SK-N-SH (cell line): ENCODE measurements around the gene ST6GALNAC1. TPM values are rescaled to one million over a fixed set of nuclear protein-coding genes. Genes with fewer than 3 reads are reported as not detected.

Experiments
- CTCF ChIA-PET: fragments of 300-600, 350-600 bp; formaldehyde crosslinking; extraction: SDS; loops from one replicate; lab custom pipeline; 2021; lab: Yijun Ruan, JAX
- POLR2A ChIA-PET: fragments of 350-600 bp; sonication (Branson Sonifier 250); formaldehyde crosslinking; extraction: SDS; loops from one replicate; lab custom pipeline; 2020; ENCODE audit warnings: antibody characterized with exemption, inconsistent platforms; lab: Yijun Ruan, JAX
- DNase-seq: peaks from one replicate; pipeline ENCODE4 v3.0.0; 2012
- H2AFZ ChIP-seq: fragments of 200-600 bp; sonication (generic); 2 replicates; pipeline ENCODE4 v1.8.1; 2016; ENCODE audit warnings: antibody characterized with exemption, mild to moderate bottlenecking, low read depth
- H3F3A ChIP-seq: fragments of 200-600 bp; sonication (generic); replicated peaks from 2 replicates; pipeline ENCODE3; 2016; ENCODE audit warnings: antibody characterized with exemption, mild to moderate bottlenecking; ENCODE audit not compliant: insufficient read depth
- H3K27ac ChIP-seq, 2 experiments: fragments of 200-500 bp in 1 of 2; fragments of 200-600 bp in 1 of 2; sonication (Bioruptor generic) in 1 of 2; sonication (generic), shearing (Covaris generic) in 1 of 2; 2 replicates each; pipeline versions ENCODE4 v1.5.1 to v1.6.1; 2014 to 2016; ENCODE audit warnings: low read depth in 2 of 2, inconsistent platforms in 1 of 2, low read length in 1 of 2, mild to moderate bottlenecking in 1 of 2, mixed read lengths in 1 of 2
- H3K27me3 ChIP-seq: fragments of 200-600 bp; sonication (generic), shearing (Covaris generic); 2 replicates; pipeline ENCODE4 v1.6.1; 2016; ENCODE audit warnings: mixed run types; ENCODE audit not compliant: insufficient read depth
- H3K36me3 ChIP-seq, 2 experiments: fragments of 200-500 bp in 1 of 2; fragments of 200-600 bp in 1 of 2; sonication (Bioruptor generic) in 1 of 2; sonication (generic) in 1 of 2; replicated peaks in 1 of 2; 2 replicates each; pipeline versions ENCODE3 to v1.5.1; 2014 to 2016; ENCODE audit warnings: low read length in 1 of 2, mild to moderate bottlenecking in 1 of 2; ENCODE audit not compliant: insufficient read depth in 2 of 2, control insufficient read depth in 1 of 2
- H3K4me1 ChIP-seq, 2 experiments: fragments of 200-500 bp in 1 of 2; fragments of 200-600 bp in 1 of 2; sonication (Bioruptor generic) in 1 of 2; sonication (generic), shearing (Covaris generic) in 1 of 2; 2 replicates each; pipeline versions ENCODE4 v1.5.1 to v1.6.1; 2014 to 2016; ENCODE audit warnings: low read depth in 1 of 2, low read length in 1 of 2, mixed run types in 1 of 2; ENCODE audit not compliant: insufficient read depth in 2 of 2, control insufficient read depth in 1 of 2
- H3K4me2 ChIP-seq: fragments of 200-600 bp; sonication (generic), shearing (Covaris generic); 2 replicates; pipeline ENCODE4 v1.6.1; 2017; ENCODE audit warnings: mixed run types
- H3K4me3 ChIP-seq, 2 experiments: fragments of 200-500 bp in 1 of 2; fragments of 200-600 bp in 1 of 2; sonication (Bioruptor generic) in 1 of 2; sonication (generic), shearing (Covaris generic) in 1 of 2; 2 replicates each; pipeline versions ENCODE4 v1.5.1 to v1.8.1; 2014 to 2016; ENCODE audit warnings: low read depth in 2 of 2, inconsistent platforms in 1 of 2, low read length in 1 of 2, mild to moderate bottlenecking in 1 of 2, mixed read lengths in 1 of 2, moderate library complexity in 1 of 2
- H3K79me2 ChIP-seq: fragments of 200-600 bp; sonication (generic); 2 replicates; pipeline ENCODE4 v1.8.1; 2017; ENCODE audit warnings: mild to moderate bottlenecking; ENCODE audit not compliant: insufficient read depth
- H3K9ac ChIP-seq: fragments of 200-600 bp; sonication (generic); 2 replicates; pipeline ENCODE4 v1.6.1; 2017; ENCODE audit warnings: mixed run types
- H3K9me2 ChIP-seq: fragments of 200-600 bp; sonication (generic); 2 replicates; pipeline ENCODE4 v1.6.1; 2017; ENCODE audit warnings: mixed run types
- H3K9me3 ChIP-seq: fragments of 200-600 bp; sonication (generic); 2 replicates; pipeline ENCODE4 v1.6.1; 2017; ENCODE audit warnings: mixed run types, mild to moderate bottlenecking, moderate library complexity
- H4K20me1 ChIP-seq: fragments of 200-600 bp; sonication (generic); 2 replicates; pipeline ENCODE4 v1.6.1; 2017; ENCODE audit warnings: mild to moderate bottlenecking, mixed run types; ENCODE audit not compliant: insufficient read depth
- EP300 ChIP-seq, 2 experiments: IDR thresholded peaks; 2 replicates each; pipeline versions ENCODE4 v1.4.0 to v1.6.1; 2012; ENCODE audit warnings: borderline replicate concordance in 1 of 2, low read depth in 1 of 2, low read length in 1 of 2
- FOXM1 ChIP-seq: IDR thresholded peaks from 2 replicates; pipeline ENCODE4 v1.4.0; 2012; ENCODE audit warnings: low read depth, mild to moderate bottlenecking
- GABPA ChIP-seq: IDR thresholded peaks from 2 replicates; pipeline ENCODE4 v1.4.0; 2012; ENCODE audit warnings: low read depth, mild to moderate bottlenecking
- MEF2A ChIP-seq: IDR thresholded peaks from 2 replicates; pipeline ENCODE4 v1.4.0; 2012; ENCODE audit warnings: low read depth, borderline replicate concordance
- NRF1 ChIP-seq: IDR thresholded peaks from 2 replicates; pipeline ENCODE4 v1.6.1; 2012; ENCODE audit warnings: low read depth, mild to moderate bottlenecking, low read length
- RCOR1 ChIP-seq: fragments of 150-350 bp; IDR thresholded peaks from 2 replicates; pipeline ENCODE4 v1.6.1; 2017; ENCODE audit warnings: antibody characterized with exemption, low read length
- RXRA ChIP-seq: IDR thresholded peaks from 2 replicates; pipeline ENCODE4 v1.4.0; 2012; ENCODE audit warnings: low read depth, mild to moderate bottlenecking, borderline replicate concordance
- SMC3 ChIP-seq: IDR thresholded peaks from 2 replicates; pipeline ENCODE4 v1.6.1; 2012; ENCODE audit warnings: low read depth, low read length, improper control_type of control experiment
- TEAD4 ChIP-seq: IDR thresholded peaks from 2 replicates; pipeline ENCODE4 v1.4.0; 2012; ENCODE audit warnings: mild to moderate bottlenecking, borderline replicate concordance; ENCODE audit not compliant: insufficient read depth
- YY1 ChIP-seq: IDR thresholded peaks from 2 replicates; pipeline ENCODE4 v1.4.0; 2012; ENCODE audit warnings: low read depth, mild to moderate bottlenecking
- WGBS: methylation state at CpG from one replicate; pipeline ENCODE4 v1.1.6; 2017; ENCODE audit warnings: low lambda C conversion rate; 5-methylcytosine and 5-hydroxymethylcytosine counted together
- polyA plus RNA-seq, 3 experiments: library from polyadenylated mRNA; depleted of rRNA; stranded (reverse); fragments of >200 nt; gene quantifications; 2 replicates each; pipeline ENCODE4 v1.2.3, GENCODE V29; 2012
- TF ChIP-seq, protein P1 (sequence below): fragments of 150-350 bp; IDR thresholded peaks from 2 replicates; pipeline ENCODE4 v1.6.1; 2017; ENCODE audit warnings: antibody characterized with exemption, low read length, low read depth, borderline replicate concordance
- TF ChIP-seq, protein P2 (sequence below): IDR thresholded peaks from 2 replicates; pipeline ENCODE4 v1.4.0; 2012; ENCODE audit warnings: low read depth, borderline replicate concordance
- TF ChIP-seq, protein P3 (sequence below): IDR thresholded peaks from 2 replicates; pipeline ENCODE4 v1.6.1; 2012; ENCODE audit warnings: mild to moderate bottlenecking, low read depth, low read length, moderate library complexity
- TF ChIP-seq, protein P4 (sequence below): fragments of 200-600 bp; sonication (generic); IDR thresholded peaks from 2 replicates; pipeline ENCODE4 v1.6.1; 2017; ENCODE audit warnings: antibody characterized with exemption, mild to moderate bottlenecking, moderate library complexity
- TF ChIP-seq, protein P5 (sequence below): IDR thresholded peaks from 2 replicates; pipeline ENCODE4 v1.4.0; 2012; ENCODE audit warnings: low read depth
- TF ChIP-seq, protein P6 (sequence below): IDR thresholded peaks from 2 replicates; pipeline ENCODE4; 2012
- TF ChIP-seq, protein P7 (sequence below): IDR thresholded peaks from 2 replicates; pipeline ENCODE4 v1.4.0; 2012; ENCODE audit warnings: low read depth, borderline replicate concordance
- TF ChIP-seq, protein P8 (sequence below): fragments of 150-350 bp; IDR thresholded peaks from 2 replicates; pipeline ENCODE4 v1.6.1; 2016; ENCODE audit warnings: mild to moderate bottlenecking, low read depth, low read length

Gene ST6GALNAC1
- polyA plus RNA-seq, 1 of the 3 experiments (the other 2 are of a cell fraction) = not detected

DNA sequence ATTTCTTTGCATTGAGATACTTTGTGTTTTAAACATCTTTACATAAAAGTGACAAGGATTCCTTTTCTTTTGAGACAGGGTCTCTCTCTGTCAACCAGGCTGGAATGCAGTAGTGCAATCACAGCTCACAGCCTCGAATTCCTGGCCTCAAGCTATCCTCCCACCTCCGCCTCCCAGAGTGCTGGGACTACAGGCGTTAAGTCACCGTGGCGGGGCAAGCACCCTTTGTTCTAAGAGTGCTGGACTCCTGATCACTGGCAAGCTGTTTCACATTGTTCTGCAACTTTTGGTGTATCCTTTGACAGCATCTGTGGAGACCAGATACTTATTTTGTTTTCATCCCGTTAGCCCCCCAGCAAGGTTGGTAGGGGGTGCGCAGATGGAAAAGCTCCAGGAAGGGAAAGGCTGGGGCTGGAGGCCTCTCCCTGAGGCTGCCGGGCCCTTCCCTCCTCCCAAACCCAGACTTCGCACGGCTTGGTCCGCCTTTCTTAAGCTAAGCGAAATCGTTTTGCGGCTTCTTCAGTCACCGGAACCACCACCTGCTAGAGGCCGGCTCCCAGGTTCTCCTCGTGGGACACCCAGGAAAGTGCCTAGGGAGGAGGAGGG lies 59.0 kb downstream of the ST6GALNAC1 start:
- CTCF ChIA-PET = interaction anchor here (0.7 to 4.8 kb wide), 9 partner anchors 10 to 130 kb away, joined by 3 to 31 read pairs (median 11); no protein-coding TSS in a partner anchor
- 92% methylated on average over 17 of the region's 17 CpGs for WGBS

More for the DNA sequence above, 59.0 kb downstream of the ST6GALNAC1 start:
- peaks cover 37% of the 10 kb centered on the region for H3K27me3 ChIP-seq
- POLR2A ChIA-PET = interaction anchor here (0.7 kb wide), 1 partner anchor 53 kb away, joined by 3 read pairs; no protein-coding TSS in a partner anchor
- H3K9me2 ChIP-seq = no peaks in the 10 kb centered on the region
- no peak overlapping the region for H2AFZ ChIP-seq
- no peaks in the 10 kb centered on the region for H3K36me3 ChIP-seq
- no peaks in the 10 kb centered on the region for H3K79me2 ChIP-seq
- TF ChIP-seq NRF1 = no peak
- TF ChIP-seq MEF2A = no peak
- TF ChIP-seq, protein P1, sequence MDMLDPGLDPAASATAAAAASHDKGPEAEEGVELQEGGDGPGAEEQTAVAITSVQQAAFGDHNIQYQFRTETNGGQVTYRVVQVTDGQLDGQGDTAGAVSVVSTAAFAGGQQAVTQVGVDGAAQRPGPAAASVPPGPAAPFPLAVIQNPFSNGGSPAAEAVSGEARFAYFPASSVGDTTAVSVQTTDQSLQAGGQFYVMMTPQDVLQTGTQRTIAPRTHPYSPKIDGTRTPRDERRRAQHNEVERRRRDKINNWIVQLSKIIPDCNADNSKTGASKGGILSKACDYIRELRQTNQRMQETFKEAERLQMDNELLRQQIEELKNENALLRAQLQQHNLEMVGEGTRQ = no peak
- TF ChIP-seq GABPA = no peak
- TF ChIP-seq, protein P2, sequence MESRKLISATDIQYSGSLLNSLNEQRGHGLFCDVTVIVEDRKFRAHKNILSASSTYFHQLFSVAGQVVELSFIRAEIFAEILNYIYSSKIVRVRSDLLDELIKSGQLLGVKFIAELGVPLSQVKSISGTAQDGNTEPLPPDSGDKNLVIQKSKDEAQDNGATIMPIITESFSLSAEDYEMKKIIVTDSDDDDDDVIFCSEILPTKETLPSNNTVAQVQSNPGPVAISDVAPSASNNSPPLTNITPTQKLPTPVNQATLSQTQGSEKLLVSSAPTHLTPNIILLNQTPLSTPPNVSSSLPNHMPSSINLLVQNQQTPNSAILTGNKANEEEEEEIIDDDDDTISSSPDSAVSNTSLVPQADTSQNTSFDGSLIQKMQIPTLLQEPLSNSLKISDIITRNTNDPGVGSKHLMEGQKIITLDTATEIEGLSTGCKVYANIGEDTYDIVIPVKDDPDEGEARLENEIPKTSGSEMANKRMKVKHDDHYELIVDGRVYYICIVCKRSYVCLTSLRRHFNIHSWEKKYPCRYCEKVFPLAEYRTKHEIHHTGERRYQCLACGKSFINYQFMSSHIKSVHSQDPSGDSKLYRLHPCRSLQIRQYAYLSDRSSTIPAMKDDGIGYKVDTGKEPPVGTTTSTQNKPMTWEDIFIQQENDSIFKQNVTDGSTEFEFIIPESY = no peak
- no peak for TF ChIP-seq EP300 (IDR thresholded peaks at IDR 0.05; ENCODE audit: borderline replicate concordance in 1 of 2, low read depth in 1 of 2, low read length in 1 of 2)
- TF ChIP-seq, protein P3, sequence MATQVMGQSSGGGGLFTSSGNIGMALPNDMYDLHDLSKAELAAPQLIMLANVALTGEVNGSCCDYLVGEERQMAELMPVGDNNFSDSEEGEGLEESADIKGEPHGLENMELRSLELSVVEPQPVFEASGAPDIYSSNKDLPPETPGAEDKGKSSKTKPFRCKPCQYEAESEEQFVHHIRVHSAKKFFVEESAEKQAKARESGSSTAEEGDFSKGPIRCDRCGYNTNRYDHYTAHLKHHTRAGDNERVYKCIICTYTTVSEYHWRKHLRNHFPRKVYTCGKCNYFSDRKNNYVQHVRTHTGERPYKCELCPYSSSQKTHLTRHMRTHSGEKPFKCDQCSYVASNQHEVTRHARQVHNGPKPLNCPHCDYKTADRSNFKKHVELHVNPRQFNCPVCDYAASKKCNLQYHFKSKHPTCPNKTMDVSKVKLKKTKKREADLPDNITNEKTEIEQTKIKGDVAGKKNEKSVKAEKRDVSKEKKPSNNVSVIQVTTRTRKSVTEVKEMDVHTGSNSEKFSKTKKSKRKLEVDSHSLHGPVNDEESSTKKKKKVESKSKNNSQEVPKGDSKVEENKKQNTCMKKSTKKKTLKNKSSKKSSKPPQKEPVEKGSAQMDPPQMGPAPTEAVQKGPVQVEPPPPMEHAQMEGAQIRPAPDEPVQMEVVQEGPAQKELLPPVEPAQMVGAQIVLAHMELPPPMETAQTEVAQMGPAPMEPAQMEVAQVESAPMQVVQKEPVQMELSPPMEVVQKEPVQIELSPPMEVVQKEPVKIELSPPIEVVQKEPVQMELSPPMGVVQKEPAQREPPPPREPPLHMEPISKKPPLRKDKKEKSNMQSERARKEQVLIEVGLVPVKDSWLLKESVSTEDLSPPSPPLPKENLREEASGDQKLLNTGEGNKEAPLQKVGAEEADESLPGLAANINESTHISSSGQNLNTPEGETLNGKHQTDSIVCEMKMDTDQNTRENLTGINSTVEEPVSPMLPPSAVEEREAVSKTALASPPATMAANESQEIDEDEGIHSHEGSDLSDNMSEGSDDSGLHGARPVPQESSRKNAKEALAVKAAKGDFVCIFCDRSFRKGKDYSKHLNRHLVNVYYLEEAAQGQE = no peak
- no peak for TF ChIP-seq YY1
- TF ChIP-seq, protein P4, sequence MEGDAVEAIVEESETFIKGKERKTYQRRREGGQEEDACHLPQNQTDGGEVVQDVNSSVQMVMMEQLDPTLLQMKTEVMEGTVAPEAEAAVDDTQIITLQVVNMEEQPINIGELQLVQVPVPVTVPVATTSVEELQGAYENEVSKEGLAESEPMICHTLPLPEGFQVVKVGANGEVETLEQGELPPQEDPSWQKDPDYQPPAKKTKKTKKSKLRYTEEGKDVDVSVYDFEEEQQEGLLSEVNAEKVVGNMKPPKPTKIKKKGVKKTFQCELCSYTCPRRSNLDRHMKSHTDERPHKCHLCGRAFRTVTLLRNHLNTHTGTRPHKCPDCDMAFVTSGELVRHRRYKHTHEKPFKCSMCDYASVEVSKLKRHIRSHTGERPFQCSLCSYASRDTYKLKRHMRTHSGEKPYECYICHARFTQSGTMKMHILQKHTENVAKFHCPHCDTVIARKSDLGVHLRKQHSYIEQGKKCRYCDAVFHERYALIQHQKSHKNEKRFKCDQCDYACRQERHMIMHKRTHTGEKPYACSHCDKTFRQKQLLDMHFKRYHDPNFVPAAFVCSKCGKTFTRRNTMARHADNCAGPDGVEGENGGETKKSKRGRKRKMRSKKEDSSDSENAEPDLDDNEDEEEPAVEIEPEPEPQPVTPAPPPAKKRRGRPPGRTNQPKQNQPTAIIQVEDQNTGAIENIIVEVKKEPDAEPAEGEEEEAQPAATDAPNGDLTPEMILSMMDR = no peak
- TF ChIP-seq TEAD4 = no peak
- TF ChIP-seq, protein P5, sequence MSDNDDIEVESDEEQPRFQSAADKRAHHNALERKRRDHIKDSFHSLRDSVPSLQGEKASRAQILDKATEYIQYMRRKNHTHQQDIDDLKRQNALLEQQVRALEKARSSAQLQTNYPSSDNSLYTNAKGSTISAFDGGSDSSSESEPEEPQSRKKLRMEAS = no peak
- no peak for TF ChIP-seq RXRA
- TF ChIP-seq, protein P6, sequence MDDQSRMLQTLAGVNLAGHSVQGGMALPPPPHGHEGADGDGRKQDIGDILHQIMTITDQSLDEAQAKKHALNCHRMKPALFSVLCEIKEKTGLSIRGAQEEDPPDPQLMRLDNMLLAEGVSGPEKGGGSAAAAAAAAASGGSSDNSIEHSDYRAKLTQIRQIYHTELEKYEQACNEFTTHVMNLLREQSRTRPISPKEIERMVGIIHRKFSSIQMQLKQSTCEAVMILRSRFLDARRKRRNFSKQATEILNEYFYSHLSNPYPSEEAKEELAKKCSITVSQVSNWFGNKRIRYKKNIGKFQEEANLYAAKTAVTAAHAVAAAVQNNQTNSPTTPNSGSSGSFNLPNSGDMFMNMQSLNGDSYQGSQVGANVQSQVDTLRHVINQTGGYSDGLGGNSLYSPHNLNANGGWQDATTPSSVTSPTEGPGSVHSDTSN = no peak
- TF ChIP-seq RCOR1 = no peak
- TF ChIP-seq, protein P7, sequence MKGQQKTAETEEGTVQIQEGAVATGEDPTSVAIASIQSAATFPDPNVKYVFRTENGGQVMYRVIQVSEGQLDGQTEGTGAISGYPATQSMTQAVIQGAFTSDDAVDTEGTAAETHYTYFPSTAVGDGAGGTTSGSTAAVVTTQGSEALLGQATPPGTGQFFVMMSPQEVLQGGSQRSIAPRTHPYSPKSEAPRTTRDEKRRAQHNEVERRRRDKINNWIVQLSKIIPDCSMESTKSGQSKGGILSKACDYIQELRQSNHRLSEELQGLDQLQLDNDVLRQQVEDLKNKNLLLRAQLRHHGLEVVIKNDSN = no peak
- TF ChIP-seq SMC3 = no peak
- TF ChIP-seq FOXM1 = no peak
- TF ChIP-seq, protein P8, sequence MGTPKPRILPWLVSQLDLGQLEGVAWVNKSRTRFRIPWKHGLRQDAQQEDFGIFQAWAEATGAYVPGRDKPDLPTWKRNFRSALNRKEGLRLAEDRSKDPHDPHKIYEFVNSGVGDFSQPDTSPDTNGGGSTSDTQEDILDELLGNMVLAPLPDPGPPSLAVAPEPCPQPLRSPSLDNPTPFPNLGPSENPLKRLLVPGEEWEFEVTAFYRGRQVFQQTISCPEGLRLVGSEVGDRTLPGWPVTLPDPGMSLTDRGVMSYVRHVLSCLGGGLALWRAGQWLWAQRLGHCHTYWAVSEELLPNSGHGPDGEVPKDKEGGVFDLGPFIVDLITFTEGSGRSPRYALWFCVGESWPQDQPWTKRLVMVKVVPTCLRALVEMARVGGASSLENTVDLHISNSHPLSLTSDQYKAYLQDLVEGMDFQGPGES = no peak
- peaks cover 0 to 9% of the 10 kb centered on the region in 2 experiments; a peak in 1 of 4 replicates for H3K4me1 ChIP-seq
- DNase-seq = peak; percentile 45
- no peak overlapping the region for H3K4me2 ChIP-seq
- no peak overlapping the region for H3K4me3 ChIP-seq
- H3K27ac ChIP-seq = no peak overlapping the region
- no peaks in the 10 kb centered on the region for H3K9me3 ChIP-seq
- H4K20me1 ChIP-seq = no peaks in the 10 kb centered on the region
- no peak overlapping the region for H3K9ac ChIP-seq
- no peaks in the 10 kb centered on the region for H3F3A ChIP-seq
